HepG2 (cell line): ENCODE data around the gene DPY30. TPM values are rescaled to one million over a fixed set of nuclear protein-coding genes. Genes with fewer than 3 reads are reported as not detected.

Experiments
- ARID5B ChIP-seq: IDR thresholded peaks from 2 replicates; pipeline ENCODE4 v1.4.0; 2020; ENCODE audit warnings: mild to moderate bottlenecking, missing genetic modification reagents
- HMG20A ChIP-seq: IDR thresholded peaks from 2 replicates; pipeline ENCODE4 v1.6.1; 2016; ENCODE audit warnings: borderline replicate concordance
- JUND ChIP-seq: sonication (generic); formaldehyde crosslinking; IDR thresholded peaks from 2 replicates; pipeline ENCODE4 v1.8.0; 2022; ENCODE audit warnings: mild to moderate bottlenecking, missing genetic modification reagents
- KIAA2018 ChIP-seq: sonication (generic); formaldehyde crosslinking; IDR thresholded peaks from 2 replicates; pipeline ENCODE4 v1.5.0; 2020; ENCODE audit warnings: mild to moderate bottlenecking, missing genetic modification reagents, borderline replicate concordance
- MNT ChIP-seq: fragments of 450-650 bp; IDR thresholded peaks from 2 replicates; pipeline ENCODE4 v1.6.1; 2016
- MZF1 ChIP-seq: sonication (generic); formaldehyde crosslinking; IDR thresholded peaks from 2 replicates; pipeline ENCODE4 v1.8.1; 2023; ENCODE audit warnings: mild to moderate bottlenecking, missing genetic modification reagents, borderline replicate concordance
- PITX1 ChIP-seq: sonication (generic); formaldehyde crosslinking; IDR thresholded peaks from 2 replicates; pipeline ENCODE4 v1.5.1; 2020; ENCODE audit warnings: mild to moderate bottlenecking, missing genetic modification reagents
- TEAD2 ChIP-seq: sonication (generic); formaldehyde crosslinking; IDR thresholded peaks from 2 replicates; pipeline ENCODE4 v1.9.0; 2021; ENCODE audit warnings: missing genetic modification reagents
- ZBTB7B ChIP-seq: sonication (generic); formaldehyde crosslinking; IDR thresholded peaks from 2 replicates; pipeline ENCODE4 v1.4.0; 2020; ENCODE audit warnings: missing genetic modification reagents
- ZNF816 ChIP-seq: sonication (generic); formaldehyde crosslinking; IDR thresholded peaks from 2 replicates; pipeline ENCODE4 v1.8.0; 2022; ENCODE audit warnings: missing genetic modification reagents, mild to moderate bottlenecking, borderline replicate concordance
- ZNF83 ChIP-seq: sonication (generic); formaldehyde crosslinking; IDR thresholded peaks from 2 replicates; pipeline ENCODE4 v1.4.0; 2020; ENCODE audit warnings: missing genetic modification reagents, mild to moderate bottlenecking, borderline replicate concordance
- ZNF891 ChIP-seq: sonication (generic); formaldehyde crosslinking; IDR thresholded peaks from 2 replicates; pipeline ENCODE4 v1.5.0; 2020; ENCODE audit warnings: mild to moderate bottlenecking, missing genetic modification reagents
- polyA plus RNA-seq, 8 experiments: library from polyadenylated mRNA; depleted of rRNA in 3 of 8; stranded (reverse) in 7 of 8; unstranded in 1 of 8; fragments of >200 nt; fragmentation: Illumina TruSeq in 4 of 8; extraction: Trizol in 4 of 8; gene quantifications; 2 replicates each; pipeline versions ENCODE4 v1.2.1 to v1.2.3, GENCODE V29; 2011 to 2016; ENCODE audit warnings: low read depth in 4 of 8, missing spikeins in 1 of 8, mixed read lengths in 1 of 8; ENCODE audit not compliant: insufficient read depth in 1 of 8
- total RNA-seq, 5 experiments: library from RNA; depleted of rRNA; stranded (reverse); fragments of >200 nt; fragmentation: Illumina TruSeq; extraction: Trizol; gene quantifications; 2 replicates each; pipeline ENCODE4 v1.2.3, GENCODE V29; 2016; ENCODE audit warnings: low read depth in 1 of 5

Gene DPY30
- total and polyA plus RNA-seq, 2 of the 13 experiments (the other 11 are each of a cell fraction or from before 2014, with no cell fraction given): 98.1 to 118 TPM

GRCh38 chr2:32063310-32064020 is 23.9 kb upstream of the DPY30 start, which contains the start of gene SPAST (continued):
- TF ChIP-seq KIAA2018 (CRISPR knock-in tag) (0 out of 2 replicates have a peak, but pooled peaks have one; percentile 59), ZBTB7B (peak; percentile 96), TEAD2 (0 out of 2 replicates have a peak, but pooled peaks have one; percentile 63), ZNF83 (CRISPR knock-in tag) (no peak), JUND (CRISPR knock-in tag) (no peak), ARID5B (CRISPR knock-in tag) (peak; percentile 80), ZNF816 (CRISPR knock-in tag) (peak; percentile 37; the same call in 1 of the 2 replicates), MZF1 (0 out of 2 replicates have a peak, but pooled peaks have one; percentile 58), PITX1 (CRISPR knock-in tag) (peak; percentile 85), ZNF891 (peak; percentile 75), HMG20A (peak; percentile 62; the same call in 1 of the 2 replicates), MNT (peak; percentile 95)
